Left cardiac atrium (tissue), 4 donors: ENCODE measurements around the gene ZBTB24. TPM values are rescaled to one million over a fixed set of nuclear protein-coding genes. Genes with fewer than 3 reads are reported as not detected.

Source experiments
- ATAC-seq, 2 donors: fragments of 200-7000 bp; cut with Tn5 transposase; one replicate each; pipeline ENCODE4 v1.9.1; 2020; ENCODE audit warnings: mild to moderate bottlenecking in 2 of 2, moderate library complexity in 2 of 2
- DNase-seq: peaks from one replicate; pipeline ENCODE4 v3.0.0-alpha.2; 2020
- intact Hi-C, 2 donors: fragments of 100-400 bp; cut with DNase I; formaldehyde crosslinking; loops; one replicate each; pipeline versions ENCODE4 v1.14.1 to v1.15.1; 2022 to 2023
- total RNA-seq, 2 donors: library from RNA; stranded (reverse); fragmentation: NEBNext Ultra II Directional; extraction: Animal tissue kit (Norgen Biotek cat#: 25700); gene quantifications; one replicate each; pipeline ENCODE4 v1.2.1, GENCODE V29; 2021
- donor health status: DM: no; HTN: yes; CAD: no.
- donor health status: DM: no; HTN: yes; CAD: no; lungs with severe emphysema.
- donor health status: DM: yes; HTN: yes; CAD: no.
- donor health status: Dilated cardiomyopathy.

The ZBTB24 gene
- total RNA-seq, 2 donors from 2014 or later, result 3.3 to 3.9 TPM

DNA sequence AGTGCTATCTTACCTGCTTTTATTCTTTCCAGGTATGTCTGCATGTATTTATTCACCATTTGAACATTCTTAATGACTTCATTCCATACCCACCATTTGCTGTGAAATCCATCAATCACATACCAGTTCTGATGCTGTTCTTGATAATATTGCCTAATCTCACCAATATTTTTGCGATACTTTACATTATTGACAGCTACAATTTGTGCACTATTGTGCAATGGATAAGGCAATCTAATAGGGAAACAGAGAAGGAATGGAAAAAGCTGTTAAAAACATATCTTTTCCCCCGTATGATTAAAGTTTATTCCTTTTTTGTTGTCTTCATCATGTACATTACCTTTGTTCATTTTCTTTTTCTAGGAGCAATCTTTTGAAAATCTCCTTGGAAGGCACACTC lies 23.3 kb upstream of the ZBTB24 start:
- DNase-seq (no peak), ATAC-seq (no peak)
- intact Hi-C loops, result no loop called here

DNA sequence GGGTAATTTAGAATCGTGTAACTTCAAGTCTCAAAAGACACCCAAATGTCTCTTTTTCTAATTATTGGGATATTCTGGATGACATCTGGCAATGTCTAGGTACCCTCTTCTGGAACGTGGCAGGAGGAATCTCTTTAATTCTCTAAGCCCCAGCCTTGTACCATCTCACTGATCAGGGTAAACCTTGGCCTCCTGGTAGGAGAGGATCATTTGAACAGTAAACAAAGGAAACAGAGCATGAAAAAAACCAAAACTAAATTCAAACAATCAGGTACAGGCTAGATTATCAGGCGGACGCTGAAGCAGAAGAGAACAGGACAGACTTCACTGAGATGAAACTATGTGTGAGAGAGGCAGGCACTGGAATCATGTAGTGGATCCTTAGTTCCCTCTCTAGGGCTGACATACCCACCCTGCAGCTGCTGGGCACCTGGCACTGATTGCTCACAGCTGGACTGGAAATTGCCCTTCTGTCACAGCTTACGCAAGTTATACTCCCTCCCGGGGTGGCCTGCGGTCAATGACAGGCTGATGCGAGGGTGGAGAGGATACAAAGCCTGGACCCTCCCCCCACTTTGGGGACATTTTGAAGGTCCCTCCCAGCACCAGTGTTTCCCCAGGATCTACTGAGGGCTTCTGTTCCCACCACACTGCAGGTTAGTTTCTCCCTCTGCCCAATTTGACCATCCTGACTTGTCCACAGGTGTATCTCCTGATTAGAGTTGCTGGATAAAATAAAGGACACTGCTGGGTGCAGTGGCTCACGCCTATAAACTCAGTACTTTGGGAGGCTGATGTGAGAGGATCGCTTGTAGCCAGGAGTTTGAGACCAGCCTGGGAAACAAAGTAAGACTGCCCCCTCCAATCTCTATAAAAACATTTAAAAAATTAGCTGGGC lies 20.6 kb upstream of the ZBTB24 start:
- DNase-seq, result no peak
- ATAC-seq, result no peak
- intact Hi-C loops, result no loop called here

DNA sequence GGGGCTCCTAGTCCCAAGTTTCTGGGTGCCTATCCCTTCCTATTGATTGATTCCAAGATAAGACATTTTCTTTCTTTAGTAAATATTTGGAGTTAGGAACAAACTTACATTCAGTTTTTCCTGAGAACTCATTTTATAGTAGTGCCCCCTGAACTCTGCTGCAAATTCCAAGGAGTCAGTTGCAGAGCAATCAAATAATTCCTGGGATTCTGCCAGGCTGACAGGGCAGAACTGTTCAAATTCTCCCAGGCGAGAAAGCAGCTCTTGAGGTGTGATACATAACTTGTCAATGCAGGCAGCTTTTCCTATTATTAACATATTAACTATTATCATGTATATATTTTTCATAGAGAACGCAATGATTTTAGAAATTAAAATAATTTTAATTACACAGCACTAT lies 15.9 kb upstream of the ZBTB24 start:
- no peak for ATAC-seq
- intact Hi-C loops, result no loop called here
- DNase-seq, result no peak

DNA sequence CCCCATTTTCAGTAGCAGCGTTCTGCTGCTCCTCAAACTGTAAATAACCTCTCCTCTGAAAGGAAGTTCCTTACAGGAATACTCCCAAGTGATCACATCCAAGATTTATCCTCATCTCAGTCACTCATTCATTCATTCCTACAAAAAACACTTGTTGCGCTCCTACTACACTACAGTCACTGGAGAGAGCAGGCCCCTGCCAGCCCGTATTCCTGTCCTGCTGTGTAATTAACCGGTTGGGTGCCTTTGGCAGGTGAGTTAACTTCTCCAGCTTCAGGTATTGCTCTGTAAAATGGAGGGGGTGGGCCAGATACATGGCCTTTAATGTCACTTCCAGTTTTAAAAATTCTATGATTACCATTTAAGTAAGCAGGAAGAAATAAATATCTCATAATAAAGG lies 15.0 kb upstream of the ZBTB24 start:
- DNase-seq (no peak), ATAC-seq (no peak)
- intact Hi-C loops, result no loop called here

DNA sequence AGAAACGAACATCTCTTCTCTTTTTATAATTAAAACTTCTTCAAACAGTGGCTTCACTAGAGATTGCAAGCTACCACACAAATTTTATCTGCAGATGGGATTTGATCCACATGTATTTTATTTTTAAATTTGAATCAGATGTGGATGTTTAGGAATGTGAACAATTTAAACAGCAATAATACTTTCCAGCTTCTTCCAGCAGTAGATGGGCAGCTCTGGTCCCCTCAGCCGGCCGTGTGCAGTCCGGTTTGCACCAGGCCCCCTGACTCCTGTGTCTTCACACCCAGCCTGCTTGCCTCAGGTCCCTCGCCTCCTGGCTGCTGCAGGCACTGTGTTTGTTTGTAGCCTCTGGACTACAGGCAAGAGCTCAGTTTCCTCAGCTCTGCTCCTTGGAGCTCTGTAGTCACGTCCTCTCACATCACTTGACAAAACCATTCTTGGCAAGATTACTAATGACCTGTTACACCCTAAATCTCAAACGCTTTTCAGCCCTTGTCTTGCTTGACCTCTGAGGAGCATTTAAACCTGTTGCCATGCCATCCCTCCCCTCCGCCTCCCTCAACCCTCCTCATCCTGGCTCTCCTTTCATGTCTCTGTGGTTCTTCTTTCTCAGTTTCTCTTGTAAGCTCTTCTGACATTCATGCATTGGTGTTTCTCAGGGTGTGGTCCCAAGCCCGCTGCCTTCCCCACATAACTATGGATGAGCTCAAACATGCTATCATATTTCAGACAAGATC lies 13.2 kb upstream of the ZBTB24 start:
- intact Hi-C loops, result no loop called here

DNA sequence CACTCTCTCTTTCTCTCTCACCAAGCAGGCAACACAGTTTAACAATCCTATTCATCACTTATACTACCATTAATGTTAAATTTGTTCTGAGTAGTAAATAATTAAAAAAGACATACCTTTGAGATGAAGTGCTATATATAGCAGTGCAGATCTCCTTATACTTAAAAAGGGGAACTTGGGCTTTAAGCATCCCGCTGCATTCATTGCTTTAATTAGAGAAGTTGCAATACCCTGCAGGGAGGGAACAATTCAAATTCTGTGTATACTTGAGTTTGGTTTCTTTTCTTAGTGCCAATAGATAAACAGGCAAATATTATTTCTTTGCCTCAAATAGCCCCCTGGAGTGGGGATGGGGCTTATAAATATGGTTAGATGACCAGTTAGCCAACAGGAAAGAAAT lies 10.8 kb upstream of the ZBTB24 start:
- no peak for ATAC-seq
- intact Hi-C loops, result no loop called here
- no peak for DNase-seq

More for the DNA sequence above, 13.2 kb upstream of the ZBTB24 start:
- no peak for ATAC-seq
- no peak for DNase-seq

DNA sequence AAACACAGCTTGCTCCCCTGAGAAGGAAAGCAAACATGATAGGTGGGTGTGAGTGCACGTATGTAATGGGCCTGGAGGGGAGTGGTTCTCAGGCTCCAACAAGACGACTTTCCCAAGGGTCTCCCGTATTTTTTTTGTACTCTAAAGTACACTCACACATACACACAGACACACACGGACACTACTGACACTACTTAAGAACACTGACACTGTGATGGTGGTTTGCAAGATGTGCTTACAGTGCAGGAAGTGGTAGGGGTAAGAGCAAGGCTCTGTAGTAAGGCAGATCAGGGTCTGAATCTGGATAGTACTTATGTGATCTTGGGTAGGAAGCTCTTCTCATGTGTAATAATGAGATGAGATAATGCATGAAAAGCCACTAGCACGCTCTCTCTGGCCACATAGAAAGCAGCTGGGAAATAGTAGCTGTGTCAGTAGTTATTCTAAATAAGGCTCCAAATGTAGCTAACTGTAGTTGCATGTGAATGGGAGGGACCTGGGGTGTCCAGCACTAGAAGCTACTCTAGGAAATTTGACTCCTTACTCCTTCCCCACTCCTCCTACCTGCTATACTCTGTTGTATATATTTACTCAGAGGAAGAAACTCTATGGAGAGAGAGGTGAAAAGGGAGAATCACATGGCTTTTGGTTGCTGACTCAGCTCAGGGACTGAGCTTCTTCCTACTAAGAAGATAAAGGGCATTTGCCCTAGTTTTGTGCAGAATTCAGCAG lies 8.4 kb upstream of the ZBTB24 start:
- DNase-seq, result no peak
- peak in 1 of 2 donors; percentile 32 for ATAC-seq
- intact Hi-C loops, result no loop called here

DNA sequence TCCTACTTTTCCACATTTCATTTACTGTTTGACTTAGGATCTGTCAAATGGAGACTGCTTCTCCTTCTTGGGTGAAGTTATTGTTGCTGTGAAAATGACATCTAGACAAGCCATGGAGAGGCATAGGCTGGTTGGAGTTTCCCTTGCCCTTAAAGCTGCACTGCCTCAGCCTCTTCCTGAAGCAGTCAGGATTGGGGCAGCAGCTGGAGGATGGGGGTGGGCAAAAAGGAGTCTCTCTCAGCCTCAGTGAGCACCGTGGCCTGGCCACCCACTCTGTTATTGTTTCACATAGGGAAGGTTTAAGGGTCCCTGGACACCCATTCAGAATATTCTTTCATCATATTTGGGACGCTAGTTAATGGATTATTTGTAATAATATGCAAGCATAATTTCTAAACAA lies 7.7 kb upstream of the ZBTB24 start:
- no peak for DNase-seq
- intact Hi-C loops, result no loop called here
- ATAC-seq, result no peak

DNA sequence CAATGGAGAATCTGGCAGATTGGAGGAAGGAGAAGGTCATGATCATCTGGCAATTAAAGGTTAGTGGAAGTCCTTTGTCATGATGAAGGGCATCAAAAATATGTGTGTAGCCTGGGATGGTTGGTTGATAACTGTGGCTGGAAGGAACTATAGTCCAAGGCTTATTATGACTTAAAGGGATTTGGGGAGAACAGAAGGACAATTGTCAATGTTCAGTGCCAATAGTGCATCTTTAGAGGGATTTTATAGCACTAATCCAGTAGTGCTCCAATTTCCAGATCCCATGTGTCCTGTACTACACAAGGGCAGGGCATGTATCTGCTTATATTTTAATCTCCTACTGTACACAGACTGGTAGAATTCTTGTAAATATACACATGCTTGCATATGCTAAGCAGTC lies 5.0 kb upstream of the ZBTB24 start:
- intact Hi-C loops, result no loop called here

DNA sequence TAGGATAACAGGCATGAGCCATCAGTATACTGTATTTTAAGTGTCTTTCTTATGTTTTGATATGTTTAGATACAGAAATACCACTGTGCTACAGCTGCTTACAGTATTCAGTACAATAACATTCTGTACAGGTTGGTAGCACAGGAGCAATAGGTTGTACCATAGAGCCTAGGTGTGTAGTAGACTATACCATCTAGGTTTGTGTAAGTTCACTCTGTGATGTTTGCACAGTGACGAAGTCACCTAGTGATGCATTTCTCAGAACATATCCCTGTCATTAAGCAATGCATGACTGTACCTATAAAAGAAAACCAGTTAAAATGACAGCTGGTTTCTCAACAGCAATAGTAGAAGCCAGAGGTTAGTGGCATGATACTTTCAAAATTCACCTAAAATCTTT lies 3.0 kb upstream of the ZBTB24 start:
- intact Hi-C loops, result no loop called here
- ATAC-seq, result no peak
- DNase-seq, result no peak

More for the DNA sequence above, 5.0 kb upstream of the ZBTB24 start:
- DNase-seq (no peak), ATAC-seq (no peak)

DNA sequence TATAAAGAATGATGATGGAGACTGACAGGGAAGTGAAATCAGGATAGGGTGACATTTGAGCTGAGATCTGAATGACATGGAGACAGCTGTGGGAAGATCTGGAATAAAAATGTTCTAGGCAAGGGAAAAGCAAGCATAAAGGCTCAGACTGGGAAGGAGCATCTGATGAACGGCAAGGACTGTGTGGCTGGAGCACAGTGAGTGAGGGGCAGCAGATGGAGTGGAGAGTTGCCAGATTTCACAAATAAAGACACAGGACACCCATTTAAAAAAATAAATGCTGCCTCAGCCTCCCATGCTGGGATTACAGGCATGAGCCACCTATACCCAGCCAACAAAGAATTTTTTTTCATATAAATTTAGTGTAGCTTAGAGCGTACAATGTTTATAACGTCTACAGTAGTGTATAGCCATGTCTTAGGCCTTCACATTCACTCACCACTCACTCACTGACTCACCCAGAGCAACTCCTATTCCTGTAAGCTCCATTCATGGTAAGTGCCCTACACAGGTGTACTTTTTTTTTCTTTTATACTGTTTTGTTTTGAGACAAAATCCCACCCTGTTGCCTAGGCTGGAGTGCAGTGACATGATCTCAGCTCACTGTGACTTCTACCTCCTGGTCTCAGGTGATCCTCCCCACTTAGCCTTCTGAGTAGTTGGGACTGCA lies 2.4 kb upstream of the ZBTB24 start:
- no peak for ATAC-seq
- no peak for DNase-seq
- intact Hi-C loops, result no loop called here

DNA sequence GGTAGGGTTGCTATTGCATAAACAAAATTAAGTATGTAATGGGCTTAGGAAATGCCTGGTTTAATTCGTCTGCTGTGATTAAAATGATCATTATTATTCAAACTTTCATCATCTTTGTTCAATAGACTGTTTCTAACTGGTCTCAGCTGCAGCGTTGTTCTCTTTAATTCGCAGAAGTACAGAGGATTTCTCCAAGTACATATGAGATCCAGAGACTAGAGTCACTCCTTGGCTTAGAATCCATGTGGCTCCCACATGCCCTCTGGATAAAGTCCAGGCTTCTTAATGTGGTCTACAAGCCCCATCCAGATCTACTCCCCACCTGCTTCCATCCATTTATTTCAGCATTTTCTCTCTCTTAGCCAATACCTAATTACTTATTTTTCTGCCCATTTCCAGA lies 1.1 kb upstream of the ZBTB24 start:
- no peak for DNase-seq
- intact Hi-C loops, result no loop called here
- no peak for ATAC-seq

DNA sequence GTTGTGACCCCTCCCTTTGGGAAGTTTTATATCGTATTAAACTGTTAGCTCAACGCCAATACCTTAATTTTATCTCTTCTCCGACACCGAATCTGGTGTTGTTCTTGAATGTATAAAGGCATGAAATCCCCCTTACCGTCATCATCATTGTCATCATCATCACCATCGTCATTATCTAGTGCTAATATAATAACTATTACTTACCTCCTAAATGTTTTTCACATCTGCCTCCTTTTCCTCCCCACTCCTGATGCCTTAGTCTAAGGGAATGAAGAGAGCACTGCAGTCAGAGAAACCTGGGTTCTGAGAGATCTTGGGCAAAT lies 677 bp upstream of the ZBTB24 start:
- intact Hi-C loops, result no loop called here
- ATAC-seq (no peak), DNase-seq (no peak)

DNA sequence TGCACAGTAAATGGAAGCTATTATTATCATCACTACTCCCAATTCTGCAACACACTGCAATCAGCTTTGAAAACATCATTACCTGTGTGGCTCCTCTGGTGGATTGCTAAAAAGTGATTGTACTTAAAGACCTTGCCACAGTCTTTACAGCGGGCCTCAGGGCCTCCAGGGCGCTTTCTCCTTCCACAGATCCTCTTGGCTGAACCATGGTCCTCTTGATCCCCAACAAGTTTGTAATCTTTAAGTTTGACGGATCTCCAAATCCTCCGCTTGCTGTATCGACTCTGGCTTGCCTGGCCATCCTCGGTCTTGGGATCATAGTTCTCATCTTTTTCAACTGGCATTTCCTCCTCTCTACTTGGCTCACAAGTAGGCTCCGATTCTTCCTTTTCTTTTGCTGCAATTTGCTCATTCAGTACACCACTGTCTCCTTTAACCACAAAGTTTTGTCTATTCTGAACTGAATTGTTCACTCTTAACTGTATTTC lies 2.0 kb downstream of the ZBTB24 start:
- intact Hi-C loops, result no loop called here
- ATAC-seq (no peak), DNase-seq (no peak)

DNA sequence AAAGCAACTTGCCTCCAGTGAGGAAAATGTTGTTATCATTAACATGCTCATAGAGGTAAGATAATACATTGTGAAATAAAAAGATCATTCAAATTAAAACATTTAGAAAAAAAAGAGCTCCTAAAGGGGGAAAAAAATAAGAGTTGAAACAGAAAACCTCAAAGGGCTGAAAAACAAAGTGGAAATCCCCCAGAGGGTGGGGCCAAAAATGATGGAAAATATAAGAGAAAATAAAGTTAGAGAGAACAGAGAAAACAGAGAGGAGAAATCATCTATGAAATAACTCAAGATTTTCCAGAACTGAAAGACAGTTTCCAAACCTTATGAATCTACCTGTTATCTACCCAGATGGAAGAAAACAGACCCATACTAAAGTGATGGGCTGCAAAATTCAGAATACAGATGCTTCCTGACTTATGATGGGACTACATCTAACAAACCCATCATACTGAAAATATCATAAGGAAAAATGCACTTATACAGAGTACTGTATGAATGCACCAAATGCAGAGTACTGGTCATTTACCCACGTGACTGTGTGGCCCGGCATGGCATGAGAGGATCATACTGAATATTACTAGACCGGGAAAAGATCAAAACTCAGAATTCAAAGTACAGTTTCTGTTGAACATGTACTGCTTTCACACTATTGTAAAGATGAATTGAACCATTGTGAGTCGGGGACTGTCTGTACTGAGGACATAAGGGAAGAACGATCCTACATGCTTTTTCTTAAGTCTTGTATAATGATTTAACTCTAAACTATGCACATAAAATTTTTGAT lies 4.0 kb downstream of the ZBTB24 start:
- ATAC-seq (no peak), DNase-seq (no peak)
- intact Hi-C loops, result no loop called here

DNA sequence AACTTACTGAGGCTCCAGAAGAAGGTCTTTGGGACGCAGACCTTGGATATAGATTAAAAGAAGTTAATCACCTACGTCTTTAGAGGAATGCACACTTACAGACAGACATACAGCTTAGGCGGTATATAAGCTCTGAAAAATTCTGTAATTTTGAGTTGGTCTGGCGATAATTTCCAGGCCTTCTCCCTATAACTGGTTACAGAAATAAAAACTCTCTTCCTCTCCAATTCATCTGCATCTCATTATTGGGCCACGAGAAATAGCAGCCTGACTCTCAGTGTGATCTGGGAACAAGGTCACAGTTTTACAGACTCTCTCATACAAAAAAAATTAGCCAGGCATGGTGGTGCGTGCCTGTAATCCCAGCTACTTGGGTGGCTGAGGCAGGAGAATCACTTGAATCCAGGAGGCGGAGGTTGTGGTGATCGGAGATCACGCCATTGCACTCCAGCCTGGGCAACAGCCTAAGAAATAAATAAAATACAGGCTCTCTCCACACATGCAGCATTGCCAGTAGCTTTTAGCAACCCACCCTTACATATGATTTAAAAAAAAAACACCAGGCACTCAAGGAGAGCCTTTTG lies 4.7 kb downstream of the ZBTB24 start:
- DNase-seq (no peak), ATAC-seq (no peak)
- intact Hi-C loops, result no loop called here

DNA sequence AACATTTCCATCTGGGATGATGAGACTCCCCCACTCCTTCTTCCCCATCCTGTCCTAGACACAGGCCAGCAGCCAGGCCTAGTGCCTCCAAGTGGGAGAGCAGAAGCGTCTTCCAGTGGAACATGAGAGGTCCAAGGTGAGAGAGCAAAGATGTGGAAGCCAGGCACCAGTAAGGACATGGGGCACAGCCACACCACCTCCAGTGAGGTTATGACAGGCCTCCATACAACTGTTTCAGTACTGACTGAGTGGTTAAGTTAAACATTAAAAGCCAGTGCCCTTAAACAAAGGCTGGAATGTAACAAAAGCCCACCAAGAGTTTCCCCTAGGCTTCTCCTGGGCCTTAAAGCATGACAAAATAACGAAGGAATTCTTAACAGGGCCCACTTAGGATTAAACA lies 5.3 kb downstream of the ZBTB24 start:
- DNase-seq, result no peak
- no peak for ATAC-seq
- intact Hi-C loops, result no loop called here

DNA sequence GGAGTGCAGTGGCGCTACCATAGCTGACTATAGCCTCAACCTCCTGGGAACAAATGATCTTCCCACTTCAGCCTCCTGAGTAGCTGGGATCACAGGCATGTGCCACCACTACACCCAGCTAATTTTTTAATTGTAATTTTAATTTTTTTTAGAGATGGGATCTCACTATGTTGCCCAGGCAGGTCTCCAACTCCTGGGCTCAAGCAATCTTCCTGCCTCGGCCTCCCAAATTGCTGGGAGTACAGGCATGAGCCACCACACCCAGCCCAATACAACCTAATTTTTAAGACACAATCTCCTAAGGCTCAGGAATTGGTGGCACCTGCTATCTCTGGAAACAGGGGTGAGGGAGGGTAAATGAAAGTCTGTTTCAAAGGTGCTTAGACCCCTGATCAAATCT lies 5.8 kb downstream of the ZBTB24 start:
- ATAC-seq, result no peak

More for the DNA sequence above, 5.8 kb downstream of the ZBTB24 start:
- no peak for DNase-seq
- intact Hi-C loops, result no loop called here
